H9 (cell line): ENCODE results near the gene DTNBP1. TPM values are rescaled to one million over a fixed set of nuclear protein-coding genes. Genes with fewer than 3 reads are reported as not detected.
A peak's percentile ranks its signal among the peaks of the same experiment; 100 is the strongest.

ENCODE experiments used
- DNase-seq: peaks from one replicate; pipeline ENCODE4 v3.0.0-alpha.2; 2017
- H2AFZ ChIP-seq: one replicate; pipeline ENCODE4 v1.6.1; 2013; ENCODE audit warnings: mild to moderate bottlenecking, low read length, control low read depth, moderate library complexity
- H2AK5ac ChIP-seq: 2 replicates; pipeline ENCODE4 v1.6.1; 2013; ENCODE audit warnings: low read length, control low read depth, mixed read lengths; ENCODE audit not compliant: insufficient read length
- H2BK120ac ChIP-seq: one replicate; pipeline ENCODE4 v1.6.1; 2013; ENCODE audit warnings: low read depth, mild to moderate bottlenecking, low read length, control low read depth, inconsistent platforms; ENCODE audit not compliant: poor library complexity, severe bottlenecking
- H2BK12ac ChIP-seq: 2 replicates; pipeline ENCODE4 v1.6.1; 2013; ENCODE audit warnings: low read length, control low read depth, mixed read lengths, low read depth; ENCODE audit not compliant: insufficient read length
- H2BK15ac ChIP-seq: 2 replicates; pipeline ENCODE4 v1.6.1; 2013; ENCODE audit warnings: low read depth, low read length, control low read depth
- H2BK20ac ChIP-seq: one replicate; pipeline ENCODE4 v1.6.1; 2013; ENCODE audit warnings: low read depth, mild to moderate bottlenecking, low read length, control low read depth, inconsistent platforms; ENCODE audit not compliant: poor library complexity, severe bottlenecking
- H2BK5ac ChIP-seq: 2 replicates; pipeline ENCODE4 v1.6.1; 2013; ENCODE audit warnings: low read length, control low read depth, mixed read lengths; ENCODE audit not compliant: insufficient read length
- H3K14ac ChIP-seq: 2 replicates; pipeline ENCODE4 v1.6.1; 2013; ENCODE audit warnings: low read length, control low read depth; ENCODE audit not compliant: insufficient read depth
- H3K18ac ChIP-seq: 2 replicates; pipeline ENCODE4 v1.6.1; 2013; ENCODE audit warnings: low read depth, mild to moderate bottlenecking, mixed read lengths, low read length, control low read depth; ENCODE audit not compliant: insufficient read length
- H3K23ac ChIP-seq: 2 replicates; pipeline ENCODE4 v1.6.1; 2013; ENCODE audit warnings: low read length, control low read depth, mixed read lengths, low read depth; ENCODE audit not compliant: insufficient read length
- H3K23me2 ChIP-seq: 2 replicates; pipeline ENCODE4 v1.6.1; 2013; ENCODE audit warnings: low read depth, mild to moderate bottlenecking, mixed read lengths, low read length, control low read depth; ENCODE audit not compliant: insufficient read length, poor library complexity, severe bottlenecking
- H3K27ac ChIP-seq: 2 replicates; pipeline ENCODE4 v1.5.1; 2013; ENCODE audit warnings: low read length, control low read depth, mixed read lengths, low read depth; ENCODE audit not compliant: insufficient read length
- H3K27me3 ChIP-seq: 2 replicates; pipeline ENCODE4 v1.6.1; 2013; ENCODE audit warnings: low read length, control low read depth, inconsistent platforms; ENCODE audit not compliant: insufficient read depth
- H3K4ac ChIP-seq: 2 replicates; pipeline ENCODE4 v1.6.1; 2013; ENCODE audit warnings: low read depth, mild to moderate bottlenecking, control low read depth, inconsistent platforms, low read length, moderate library complexity
- H3K4me1 ChIP-seq: 2 replicates; pipeline ENCODE4 v1.6.1; 2013; ENCODE audit warnings: low read length, control low read depth, inconsistent platforms; ENCODE audit not compliant: insufficient read depth
- H3K4me2 ChIP-seq: 2 replicates; pipeline ENCODE4 v1.6.1; 2013; ENCODE audit warnings: low read length, control low read depth, mixed read lengths; ENCODE audit not compliant: insufficient read length, insufficient read depth
- H3K56ac ChIP-seq: 2 replicates; pipeline ENCODE4 v1.6.1; 2013; ENCODE audit warnings: low read depth, mild to moderate bottlenecking, mixed read lengths, low read length, control low read depth; ENCODE audit not compliant: insufficient read length
- H3K79me1 ChIP-seq: 2 replicates; pipeline ENCODE4 v1.6.1; 2013; ENCODE audit warnings: low read depth, mild to moderate bottlenecking, moderate library complexity, low read length, control low read depth, inconsistent platforms; ENCODE audit not compliant: insufficient read depth, poor library complexity, severe bottlenecking
- H3K79me2 ChIP-seq: 2 replicates; pipeline ENCODE4 v1.6.1; 2013; ENCODE audit warnings: low read length, control low read depth, inconsistent platforms; ENCODE audit not compliant: insufficient read depth
- H3K9ac ChIP-seq: 2 replicates; pipeline ENCODE4 v1.6.1; 2013; ENCODE audit warnings: low read length, control low read depth, mixed read lengths; ENCODE audit not compliant: insufficient read length; ENCODE audit errors: extremely low read depth
- H3K9me3 ChIP-seq: one replicate; pipeline ENCODE4 v1.6.1; 2013; ENCODE audit warnings: low read depth, low read length, inconsistent platforms; ENCODE audit not compliant: control insufficient read depth
- H3T11ph ChIP-seq: one replicate; pipeline ENCODE4 v1.6.1; 2013; ENCODE audit warnings: mild to moderate bottlenecking, low read length, control low read depth, inconsistent platforms
- H4K20me1 ChIP-seq: one replicate; pipeline ENCODE4 v1.6.1; 2013; ENCODE audit not compliant: control insufficient read depth, insufficient read length, insufficient read depth
- H4K5ac ChIP-seq: 2 replicates; pipeline ENCODE4 v1.6.1; 2013; ENCODE audit warnings: low read depth, mild to moderate bottlenecking, mixed read lengths, low read length, control low read depth; ENCODE audit not compliant: insufficient read length
- H4K8ac ChIP-seq: replicated peaks from 2 replicates; pipeline ENCODE4 v1.6.1; 2013; ENCODE audit warnings: low read length, control low read depth, mixed read lengths, low read depth; ENCODE audit not compliant: insufficient read length
- H4K91ac ChIP-seq: 2 replicates; pipeline ENCODE4 v1.6.1; 2013; ENCODE audit warnings: low read depth, mild to moderate bottlenecking, moderate library complexity, mixed read lengths, low read length, control low read depth; ENCODE audit not compliant: insufficient read length
- H3K27ac Mint-ChIP-seq, 3 experiments: 2 replicates in 2 of 3; 3 replicates in 1 of 3; pipeline ENCODE4 v1.8.0; 2020 to 2021; ENCODE audit warnings: mixed read lengths in 3 of 3, mild to moderate bottlenecking in 1 of 3, moderate library complexity in 1 of 3
- H3K27me3 Mint-ChIP-seq: 2 replicates; pipeline ENCODE4 v1.8.0; 2021; ENCODE audit warnings: low read depth, mild to moderate bottlenecking, moderate library complexity, mixed read lengths
- H3K36me3 Mint-ChIP-seq, 3 experiments: 2 replicates in 2 of 3; 3 replicates in 1 of 3; pipeline ENCODE4 v1.8.0; 2020 to 2021; ENCODE audit warnings: low read depth in 3 of 3, mixed read lengths in 3 of 3; ENCODE audit not compliant: insufficient read depth in 1 of 3
- H3K4me1 Mint-ChIP-seq, 2 experiments: 2 replicates each; pipeline ENCODE4 v1.8.0; 2020; ENCODE audit warnings: mixed read lengths in 2 of 2
- H3K4me3 Mint-ChIP-seq, 2 experiments: 2 replicates in 1 of 2; 3 replicates in 1 of 2; pipeline ENCODE4 v1.8.0; 2020 to 2021; ENCODE audit warnings: mild to moderate bottlenecking in 2 of 2, mixed read lengths in 2 of 2, moderate library complexity in 1 of 2
- H3K9me3 Mint-ChIP-seq, 2 experiments: 2 replicates in 1 of 2; 3 replicates in 1 of 2; pipeline ENCODE4 v1.8.0; 2020; ENCODE audit warnings: mild to moderate bottlenecking in 2 of 2, mixed read lengths in 2 of 2, moderate library complexity in 1 of 2
- WGBS: extraction: QIAGEN DNeasy Blood & Tissue Kit; methylation state at CpG from one replicate; pipeline ENCODE4 v1.1.7; 2013; ENCODE audit warnings: missing lambda C conversion rate, low lambda C conversion rate, mixed read lengths; ENCODE audit not compliant: insufficient read length; ENCODE audit errors: extremely low coverage; 5-methylcytosine and 5-hydroxymethylcytosine counted together
- total RNA-seq: library from RNA; stranded (reverse); gene quantifications from 2 replicates; pipeline ENCODE4 v1.2.1, GENCODE V29; 2021
- TF ChIP-seq, protein P1 (sequence below): fragments of 200-600 bp; sonication (generic); conservative IDR thresholded peaks from 3 replicates; pipeline ENCODE4 v1.8.0; 2021; ENCODE audit warnings: antibody characterized with exemption, mild to moderate bottlenecking

Gene DTNBP1
- total RNA-seq, 1 experiment from 2014 or later: 12.9 TPM

- Histone ChIP-seq H3K27me3 (peaks cover 9% of the 10 kb centered on the region; the same call in 1 of the 2 replicates), H3K18ac (no peak overlapping the region), H3K14ac (no peak overlapping the region), H3K9ac (no peak overlapping the region), H3K4me1 (peaks cover 6% of the 10 kb centered on the region; the same call in 1 of the 2 replicates), H2BK120ac (no peak overlapping the region), H3K23me2 (no peaks in the 10 kb centered on the region), H3K27ac (no peak overlapping the region), H4K91ac (no peak overlapping the region), H3K4me2 (peak overlapping the region; percentile 33), H3T11ph (no peak overlapping the region), H3K23ac (no peak overlapping the region), H2BK5ac (no peak overlapping the region), H2BK12ac (no peak overlapping the region), H3K79me1 (no peaks in the 10 kb centered on the region), H2AFZ (no peak overlapping the region), H2BK15ac (no peak overlapping the region), H4K8ac (no peak overlapping the region), H2BK20ac (no peak overlapping the region), H3K56ac (no peak overlapping the region), H3K9me3 (no peaks in the 10 kb centered on the region), H3K4ac (no peak overlapping the region), H4K5ac (no peak overlapping the region), H3K79me2 (0 out of 2 replicates have a peak, but pooled peaks cover 1% of the 10 kb centered on the region), H4K20me1 (no peaks in the 10 kb centered on the region), H2AK5ac (no peak overlapping the region)
- no peak for DNase-seq
- WGBS: no CpG with 5 or more reads among the region's 18 CpGs
- Mint-ChIP-seq H3K4me1 (peaks cover 11 to 15% of the 10 kb centered on the region in 2 experiments), H3K36me3 (peaks cover 0 to 4% (median 4%) of the 10 kb centered on the region in 3 experiments; a peak in 4 of 7 replicates), H3K9me3 (peaks cover 0 to 2% of the 10 kb centered on the region in 2 experiments; a peak in 1 of 5 replicates), H3K27me3 (peaks cover 36% of the 10 kb centered on the region), H3K4me3 (peak overlapping the region; percentile 72 to 76), H3K27ac (no peak overlapping the region)
- TF ChIP-seq, protein P1, sequence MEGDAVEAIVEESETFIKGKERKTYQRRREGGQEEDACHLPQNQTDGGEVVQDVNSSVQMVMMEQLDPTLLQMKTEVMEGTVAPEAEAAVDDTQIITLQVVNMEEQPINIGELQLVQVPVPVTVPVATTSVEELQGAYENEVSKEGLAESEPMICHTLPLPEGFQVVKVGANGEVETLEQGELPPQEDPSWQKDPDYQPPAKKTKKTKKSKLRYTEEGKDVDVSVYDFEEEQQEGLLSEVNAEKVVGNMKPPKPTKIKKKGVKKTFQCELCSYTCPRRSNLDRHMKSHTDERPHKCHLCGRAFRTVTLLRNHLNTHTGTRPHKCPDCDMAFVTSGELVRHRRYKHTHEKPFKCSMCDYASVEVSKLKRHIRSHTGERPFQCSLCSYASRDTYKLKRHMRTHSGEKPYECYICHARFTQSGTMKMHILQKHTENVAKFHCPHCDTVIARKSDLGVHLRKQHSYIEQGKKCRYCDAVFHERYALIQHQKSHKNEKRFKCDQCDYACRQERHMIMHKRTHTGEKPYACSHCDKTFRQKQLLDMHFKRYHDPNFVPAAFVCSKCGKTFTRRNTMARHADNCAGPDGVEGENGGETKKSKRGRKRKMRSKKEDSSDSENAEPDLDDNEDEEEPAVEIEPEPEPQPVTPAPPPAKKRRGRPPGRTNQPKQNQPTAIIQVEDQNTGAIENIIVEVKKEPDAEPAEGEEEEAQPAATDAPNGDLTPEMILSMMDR: no peak
Measured at GRCh38 chr6:15663130-15663871, 473 bp upstream of the DTNBP1 start.
